A549 (cell line): ENCODE measurements around the gene TAS1R3. TPM values are rescaled to one million over a fixed set of nuclear protein-coding genes. Genes with fewer than 3 reads are reported as not detected.
A peak's percentile ranks its signal among the peaks of the same experiment; 100 is the strongest.

ENCODE experiments used
- ATAC-seq, 2 experiments: fragments of 200-7000 bp in 1 of 2; fragments of >200 bp in 1 of 2; cut with Nextera tagmentation in 1 of 2; cut with Tn5 transposase in 1 of 2; 3 replicates each; pipeline versions ENCODE4 v1.8.0 to v1.9.1; 2018 to 2020; ENCODE audit warnings: mild to moderate bottlenecking in 1 of 2, moderate library complexity in 1 of 2
- CTCF ChIA-PET: fragments of 300-600 bp; sonication (Branson Sonifier 250); formaldehyde crosslinking; extraction: SDS; loops from one replicate; lab custom pipeline; 2021; ENCODE audit warnings: antibody characterized with exemption, inconsistent platforms; lab: Yijun Ruan, JAX
- POLR2A ChIA-PET: fragments of 350-600 bp; formaldehyde crosslinking; extraction: SDS; loops from one replicate; lab custom pipeline; 2021; ENCODE audit warnings: antibody characterized with exemption, inconsistent platforms; lab: Yijun Ruan, JAX
- DNase-seq, 2 experiments: peaks; one replicate each; pipeline versions ENCODE4 v3.0.0 to v3.0.0-alpha.2; 2011 to 2016; ENCODE audit warnings: low read depth in 1 of 2, low spot score in 1 of 2
- FAIRE-seq: peaks from 2 replicates; lab custom pipeline; 2011; peaks lifted over from hg19 to GRCh38; lab: Jason Lieb, UNC
- H3K27ac ChIP-seq, 2 experiments: fragments of >200 bp; sonication (Bioruptor Twin); formaldehyde crosslinking; 3 replicates each; pipeline ENCODE4 v1.5.1; 2016 to 2017
- H3K4me1 ChIP-seq: fragments of >200 bp; sonication (Bioruptor Twin); formaldehyde crosslinking; 3 replicates; pipeline ENCODE4 v1.6.1; 2016
- H3K4me2 ChIP-seq: fragments of >200 bp; sonication (Bioruptor Twin); formaldehyde crosslinking; 3 replicates; pipeline ENCODE4 v1.6.1; 2016
- H3K4me3 ChIP-seq: fragments of >200 bp; sonication (Bioruptor Twin); formaldehyde crosslinking; 3 replicates; pipeline ENCODE4 v1.5.1; 2016
- H3K9me3 ChIP-seq: fragments of >200 bp; sonication (Bioruptor Twin); formaldehyde crosslinking; 3 replicates; pipeline ENCODE4 v1.6.1; 2016
- BHLHE40 ChIP-seq: IDR thresholded peaks from 2 replicates; pipeline ENCODE4 v1.6.1; 2012; ENCODE audit warnings: low read depth, low read length, inconsistent platforms
- CEBPB ChIP-seq, 2 experiments: fragments of >200 bp in 1 of 2; sonication (Bioruptor Twin) in 1 of 2; formaldehyde crosslinking in 1 of 2; IDR thresholded peaks; 2 replicates each; pipeline ENCODE4 v1.6.1; 2012 to 2016
- CHD2 ChIP-seq: fragments of 150-350 bp; IDR thresholded peaks from 2 replicates; pipeline ENCODE4 v1.6.1; 2014; ENCODE audit warnings: low read length; ENCODE audit not compliant: partially characterized antibody
- EHF ChIP-seq: fragments of 250-450 bp; sonication (Bioruptor Pico); IDR thresholded peaks from 2 replicates; pipeline ENCODE4 v1.5.0; 2020; ENCODE audit warnings: mild to moderate bottlenecking
- FOXS1 ChIP-seq: fragments of 250-450 bp; sonication (Bioruptor Pico); IDR thresholded peaks from 2 replicates; pipeline ENCODE4 v1.5.0; 2020; ENCODE audit warnings: mild to moderate bottlenecking, moderate library complexity
- HDAC2 ChIP-seq: fragments of 200-600 bp; sonication (generic); IDR thresholded peaks from 2 replicates; pipeline ENCODE4 v1.6.1; 2016
- HOXB13 ChIP-seq: fragments of 250-450 bp; sonication (Bioruptor Pico); IDR thresholded peaks from 2 replicates; pipeline ENCODE4 v1.5.0; 2020; ENCODE audit warnings: low read depth, mild to moderate bottlenecking, moderate library complexity
- NPAS2 ChIP-seq: fragments of 250-450 bp; sonication (Bioruptor Pico); IDR thresholded peaks from 2 replicates; pipeline ENCODE4 v1.8.0; 2022; ENCODE audit warnings: mild to moderate bottlenecking, moderate library complexity, borderline replicate concordance
- RAD21 ChIP-seq, 2 experiments: fragments of >200 bp in 1 of 2; sonication (Bioruptor Twin) in 1 of 2; formaldehyde crosslinking in 1 of 2; IDR thresholded peaks in 1 of 2; conservative IDR thresholded peaks in 1 of 2; 2 replicates in 1 of 2; 3 replicates in 1 of 2; pipeline ENCODE4 v1.6.1; 2012 to 2018; ENCODE audit warnings: inconsistent platforms in 1 of 2
- REST ChIP-seq: fragments of 200-600 bp; sonication (generic); IDR thresholded peaks from 2 replicates; pipeline ENCODE4 v1.6.1; 2016; ENCODE audit warnings: antibody characterized with exemption, mild to moderate bottlenecking, moderate library complexity
- SMC3 ChIP-seq: fragments of >200 bp; sonication (Bioruptor Twin); formaldehyde crosslinking; IDR thresholded peaks from 3 replicates; pipeline ENCODE4 v1.6.1; 2018; ENCODE audit warnings: inconsistent platforms
- TFCP2L1 ChIP-seq: fragments of 250-450 bp; sonication (Bioruptor Pico); IDR thresholded peaks from 2 replicates; pipeline ENCODE4 v1.5.0; 2021; ENCODE audit warnings: mild to moderate bottlenecking
- TP53 ChIP-seq: fragments of 250-450 bp; sonication (Bioruptor Pico); IDR thresholded peaks from 2 replicates; pipeline ENCODE4 v1.5.0; 2021; ENCODE audit warnings: mild to moderate bottlenecking, moderate library complexity
- ZFP36 ChIP-seq: fragments of 450-650 bp; IDR thresholded peaks from 2 replicates; pipeline ENCODE4 v1.6.1; 2014; ENCODE audit warnings: borderline replicate concordance; ENCODE audit not compliant: partially characterized antibody
- WGBS: methylation state at CpG from one replicate; pipeline ENCODE4 v1.1.6; 2017; ENCODE audit errors: missing lambda C conversion rate; 5-methylcytosine and 5-hydroxymethylcytosine counted together
- polyA plus RNA-seq, 4 experiments: library from polyadenylated mRNA; depleted of rRNA in 3 of 4; stranded (reverse); fragments of >200 nt; fragmentation: RNase III in 1 of 4; extraction: RNeasy Plus Mini Kit Qiagen cat#74134 plus additional on column Dnase treatment in 1 of 4; gene quantifications; 2 replicates in 3 of 4; 3 replicates in 1 of 4; pipeline ENCODE4 v1.2.3, GENCODE V29; 2011 to 2017
- TF ChIP-seq, protein P1 (sequence below): fragments of 250-450 bp; sonication (Bioruptor Pico); IDR thresholded peaks from 2 replicates; pipeline ENCODE4 v1.5.0; 2021; ENCODE audit warnings: mild to moderate bottlenecking, moderate library complexity, borderline replicate concordance
- TF ChIP-seq, protein P2 (sequence below): fragments of 150-350 bp; IDR thresholded peaks from 2 replicates; pipeline ENCODE4 v1.6.1; 2014; ENCODE audit warnings: low read depth, mild to moderate bottlenecking, low read length

The TAS1R3 gene
- polyA plus RNA-seq, 2 of the 4 experiments (the other 2 are of a cell fraction), result 0.05 to 0.15 TPM

- H3K4me1 ChIP-seq, result peaks cover 29% of the 10 kb centered on the region
- CTCF ChIA-PET, result interaction anchor here (0.8 kb wide), 1 partner anchor 35 kb away, joined by 3 read pairs; no protein-coding TSS in a partner anchor
- peak overlapping the region; percentile 96; the same call in 1 of the 3 replicates for H3K4me2 ChIP-seq
- no peaks in the 10 kb centered on the region for H3K9me3 ChIP-seq
- POLR2A ChIA-PET, result no interaction called here
- TF ChIP-seq, protein P1, sequence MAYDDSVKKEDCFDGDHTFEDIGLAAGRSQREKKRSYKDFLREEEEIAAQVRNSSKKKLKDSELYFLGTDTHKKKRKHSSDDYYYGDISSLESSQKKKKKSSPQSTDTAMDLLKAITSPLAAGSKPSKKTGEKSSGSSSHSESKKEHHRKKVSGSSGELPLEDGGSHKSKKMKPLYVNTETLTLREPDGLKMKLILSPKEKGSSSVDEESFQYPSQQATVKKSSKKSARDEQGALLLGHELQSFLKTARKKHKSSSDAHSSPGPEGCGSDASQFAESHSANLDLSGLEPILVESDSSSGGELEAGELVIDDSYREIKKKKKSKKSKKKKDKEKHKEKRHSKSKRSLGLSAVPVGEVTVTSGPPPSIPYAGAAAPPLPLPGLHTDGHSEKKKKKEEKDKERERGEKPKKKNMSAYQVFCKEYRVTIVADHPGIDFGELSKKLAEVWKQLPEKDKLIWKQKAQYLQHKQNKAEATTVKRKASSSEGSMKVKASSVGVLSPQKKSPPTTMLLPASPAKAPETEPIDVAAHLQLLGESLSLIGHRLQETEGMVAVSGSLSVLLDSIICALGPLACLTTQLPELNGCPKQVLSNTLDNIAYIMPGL, result no peak
- TF ChIP-seq, protein P2, sequence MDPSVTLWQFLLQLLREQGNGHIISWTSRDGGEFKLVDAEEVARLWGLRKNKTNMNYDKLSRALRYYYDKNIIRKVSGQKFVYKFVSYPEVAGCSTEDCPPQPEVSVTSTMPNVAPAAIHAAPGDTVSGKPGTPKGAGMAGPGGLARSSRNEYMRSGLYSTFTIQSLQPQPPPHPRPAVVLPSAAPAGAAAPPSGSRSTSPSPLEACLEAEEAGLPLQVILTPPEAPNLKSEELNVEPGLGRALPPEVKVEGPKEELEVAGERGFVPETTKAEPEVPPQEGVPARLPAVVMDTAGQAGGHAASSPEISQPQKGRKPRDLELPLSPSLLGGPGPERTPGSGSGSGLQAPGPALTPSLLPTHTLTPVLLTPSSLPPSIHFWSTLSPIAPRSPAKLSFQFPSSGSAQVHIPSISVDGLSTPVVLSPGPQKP, result no peak
- no peak for TF ChIP-seq SMC3
- TF ChIP-seq, all 56 proteins: peak for 0
- no peak for FAIRE-seq
- 75% methylated on average over 1 of the region's 3 CpGs for WGBS
- H3K27ac ChIP-seq, result no peak overlapping the region
- no peak for DNase-seq
- no peak for ATAC-seq
- no peak overlapping the region for H3K4me3 ChIP-seq
Observed at GRCh38 chr1:1310109-1310385, 21.0 kb upstream of the TAS1R3 start.

DNA sequence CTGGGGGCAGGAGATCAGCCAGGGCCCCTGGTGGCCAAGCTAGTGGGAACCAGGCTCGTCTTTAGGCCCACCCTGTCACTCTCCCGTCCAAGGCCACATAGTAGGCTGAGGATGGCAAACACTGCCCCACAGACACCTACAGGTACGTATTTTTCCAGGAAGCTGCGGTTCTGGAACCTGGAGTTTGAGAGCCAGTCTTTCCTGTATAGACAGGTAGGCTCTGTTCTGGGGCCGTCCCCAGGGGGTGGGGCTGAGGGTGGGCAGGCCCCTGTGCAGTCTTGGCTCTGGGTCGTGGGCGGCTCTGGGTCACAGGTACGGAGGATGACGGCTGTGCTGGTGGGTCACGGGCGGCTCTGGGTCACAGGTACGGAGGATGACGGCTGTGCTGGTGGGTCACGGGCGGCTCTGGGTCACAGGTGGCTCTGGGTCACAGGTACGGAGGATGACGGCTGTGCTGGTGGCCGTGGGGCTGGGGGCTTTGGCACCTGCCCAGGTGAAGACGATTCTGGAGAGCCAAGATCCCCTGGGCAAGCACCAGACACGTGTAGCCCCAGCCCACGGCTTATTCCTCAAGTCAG lies 20.5 kb upstream of the TAS1R3 start:
- H3K4me2 ChIP-seq, result no peak overlapping the region
- H3K9me3 ChIP-seq, result no peaks in the 10 kb centered on the region
- ChIA-PET POLR2A (no interaction called here), CTCF (interaction anchor here (1.6 kb wide), 1 partner anchor 8 kb away, joined by 4 read pairs; no protein-coding TSS in a partner anchor)
- TF ChIP-seq RAD21 (conservative IDR thresholded peaks at IDR 0.05 in 1 of 2, IDR thresholded peaks at IDR 0.05 in 1 of 2) (no peak), CHD2 (no peak), REST (no peak), TFCP2L1 (CRISPR knock-in tag) (no peak), NPAS2 (no peak), FOXS1 (no peak), ZFP36 (no peak), BHLHE40 (no peak), CEBPB (IDR thresholded peaks at IDR 0.05) (no peak), EHF (CRISPR knock-in tag) (no peak), TP53 (CRISPR knock-in tag) (no peak), HOXB13 (no peak), HDAC2 (no peak)
- no peak for DNase-seq
- no peak overlapping the region for H3K4me3 ChIP-seq
- WGBS, result 85% methylated on average over 7 of the region's 21 CpGs
- ATAC-seq, result no peak
- no peak overlapping the region for H3K27ac ChIP-seq
- no peak for FAIRE-seq
- H3K4me1 ChIP-seq, result peaks cover 24% of the 10 kb centered on the region
